ENCODE results near the gene NPHP4.

The NPHP4 gene

DNA sequence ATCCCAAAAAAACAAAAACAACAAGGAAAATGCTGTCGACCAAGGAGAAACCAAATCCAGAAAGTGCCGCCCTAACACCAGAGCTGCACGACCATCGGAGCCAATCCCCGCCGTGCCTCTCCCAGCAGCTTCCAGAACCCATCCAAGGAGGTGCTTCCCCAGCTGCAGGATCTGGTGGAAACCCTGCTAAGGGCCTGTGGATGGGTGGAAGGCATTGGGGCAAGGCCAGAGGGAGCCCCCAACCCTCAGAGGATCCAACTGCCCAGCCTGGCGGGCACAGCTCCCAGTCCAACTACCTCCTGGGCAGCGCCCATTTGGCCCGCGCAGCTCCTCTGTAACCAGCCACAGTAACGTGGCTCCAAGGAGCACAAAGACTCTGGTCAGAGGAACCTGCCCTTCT is 81.6 kb downstream of the NPHP4 start (continued):
- TF ChIP-seq ZNF565 (CRISPR knock-in tag; conservative IDR thresholded peaks at IDR 0.05; ENCODE audit: low read depth) (no peak), BACH2 (CRISPR knock-in tag; IDR thresholded peaks at IDR 0.05; ENCODE audit: borderline replicate concordance) (no peak), ZFP30 (CRISPR knock-in tag; IDR thresholded peaks at IDR 0.05) (no peak), TOX (CRISPR knock-in tag; IDR thresholded peaks at IDR 0.05; ENCODE audit: borderline replicate concordance) (no peak), ISL1 (CRISPR knock-in tag; IDR thresholded peaks at IDR 0.05) (no peak)

DNA sequence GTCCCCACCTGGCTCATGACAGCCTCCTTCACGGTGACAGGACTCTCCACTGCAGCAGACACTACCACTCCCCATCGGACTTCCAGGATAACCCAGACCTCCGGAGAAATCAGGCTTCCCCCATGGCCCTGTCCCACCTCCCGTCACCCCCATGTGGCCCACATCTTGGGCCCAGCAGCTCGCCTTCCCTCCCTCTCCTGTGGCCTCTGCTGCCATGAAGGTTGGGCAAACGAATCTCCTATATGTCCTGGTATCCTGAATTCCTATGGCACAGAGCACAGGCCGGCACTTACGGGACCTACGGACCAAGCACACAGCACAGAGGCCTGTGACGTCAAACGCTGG is 82.0 kb downstream of the NPHP4 start:
- ATAC-seq: no peak
- TF ChIP-seq ISL1 (CRISPR knock-in tag; IDR thresholded peaks at IDR 0.05) (no peak), CSDC2 (CRISPR knock-in tag; IDR thresholded peaks at IDR 0.05) (no peak), ZC3H10 (CRISPR knock-in tag; IDR thresholded peaks at IDR 0.05) (no peak), RARB (CRISPR knock-in tag; IDR thresholded peaks at IDR 0.05) (no peak), ZNF8 (CRISPR knock-in tag; IDR thresholded peaks at IDR 0.05) (no peak), PPARA (CRISPR knock-in tag; IDR thresholded peaks at IDR 0.05; ENCODE audit: borderline replicate concordance) (no peak), TOX (CRISPR knock-in tag; IDR thresholded peaks at IDR 0.05; ENCODE audit: borderline replicate concordance) (no peak), BACH2 (CRISPR knock-in tag; IDR thresholded peaks at IDR 0.05; ENCODE audit: borderline replicate concordance) (no peak), ZNF70 (CRISPR knock-in tag; IDR thresholded peaks at IDR 0.05) (no peak), TCF4 (CRISPR knock-in tag; IDR thresholded peaks at IDR 0.05; ENCODE audit: borderline replicate concordance) (no peak), ZFP30 (CRISPR knock-in tag; IDR thresholded peaks at IDR 0.05) (no peak), GLIS3 (CRISPR knock-in tag; IDR thresholded peaks at IDR 0.05) (no peak), ESRRG (CRISPR knock-in tag; IDR thresholded peaks at IDR 0.05) (no peak)
- TF ChIP-seq, protein P1, sequence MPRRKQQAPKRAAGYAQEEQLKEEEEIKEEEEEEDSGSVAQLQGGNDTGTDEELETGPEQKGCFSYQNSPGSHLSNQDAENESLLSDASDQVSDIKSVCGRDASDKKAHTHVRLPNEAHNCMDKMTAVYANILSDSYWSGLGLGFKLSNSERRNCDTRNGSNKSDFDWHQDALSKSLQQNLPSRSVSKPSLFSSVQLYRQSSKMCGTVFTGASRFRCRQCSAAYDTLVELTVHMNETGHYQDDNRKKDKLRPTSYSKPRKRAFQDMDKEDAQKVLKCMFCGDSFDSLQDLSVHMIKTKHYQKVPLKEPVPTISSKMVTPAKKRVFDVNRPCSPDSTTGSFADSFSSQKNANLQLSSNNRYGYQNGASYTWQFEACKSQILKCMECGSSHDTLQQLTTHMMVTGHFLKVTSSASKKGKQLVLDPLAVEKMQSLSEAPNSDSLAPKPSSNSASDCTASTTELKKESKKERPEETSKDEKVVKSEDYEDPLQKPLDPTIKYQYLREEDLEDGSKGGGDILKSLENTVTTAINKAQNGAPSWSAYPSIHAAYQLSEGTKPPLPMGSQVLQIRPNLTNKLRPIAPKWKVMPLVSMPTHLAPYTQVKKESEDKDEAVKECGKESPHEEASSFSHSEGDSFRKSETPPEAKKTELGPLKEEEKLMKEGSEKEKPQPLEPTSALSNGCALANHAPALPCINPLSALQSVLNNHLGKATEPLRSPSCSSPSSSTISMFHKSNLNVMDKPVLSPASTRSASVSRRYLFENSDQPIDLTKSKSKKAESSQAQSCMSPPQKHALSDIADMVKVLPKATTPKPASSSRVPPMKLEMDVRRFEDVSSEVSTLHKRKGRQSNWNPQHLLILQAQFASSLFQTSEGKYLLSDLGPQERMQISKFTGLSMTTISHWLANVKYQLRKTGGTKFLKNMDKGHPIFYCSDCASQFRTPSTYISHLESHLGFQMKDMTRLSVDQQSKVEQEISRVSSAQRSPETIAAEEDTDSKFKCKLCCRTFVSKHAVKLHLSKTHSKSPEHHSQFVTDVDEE (CRISPR knock-in tag; IDR thresholded peaks at IDR 0.05): no peak

DNA sequence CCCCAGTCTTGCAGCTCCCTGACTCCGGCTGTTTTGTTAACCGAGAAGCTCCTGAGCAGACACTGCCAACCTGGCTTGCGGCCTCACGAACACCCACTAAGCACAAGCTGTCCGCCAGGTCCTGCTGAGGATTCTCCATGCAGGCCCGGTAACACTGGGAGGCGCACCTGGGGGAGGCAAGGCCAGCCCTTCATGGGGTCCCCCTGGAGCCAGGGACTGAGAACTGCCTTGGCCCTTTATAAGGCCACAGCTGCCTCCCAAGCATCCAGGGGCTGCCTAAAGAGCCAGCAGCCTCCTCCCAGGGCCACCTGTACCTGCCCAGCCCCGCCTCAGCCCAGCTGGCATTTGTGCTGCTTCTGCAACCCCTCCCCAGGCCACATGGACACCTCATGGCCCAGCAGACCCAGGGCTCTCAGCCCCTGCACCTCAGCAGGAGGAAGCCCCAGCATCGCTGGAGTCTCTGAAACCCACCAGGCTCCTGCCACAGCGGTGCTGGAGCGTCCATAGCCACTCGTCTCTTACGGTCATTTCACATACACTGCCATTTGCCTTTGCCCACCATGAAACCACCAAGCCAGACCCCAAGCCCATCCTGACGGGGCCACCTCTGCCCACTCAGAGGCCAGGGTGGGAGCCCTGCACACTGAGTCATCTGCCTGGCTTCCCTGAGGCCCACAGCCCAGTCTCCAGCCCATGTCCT is 82.5 kb downstream of the NPHP4 start:
- TF ChIP-seq PPARA (CRISPR knock-in tag; IDR thresholded peaks at IDR 0.05; ENCODE audit: borderline replicate concordance) (no peak), TCF4 (CRISPR knock-in tag; IDR thresholded peaks at IDR 0.05; ENCODE audit: borderline replicate concordance) (no peak), GLIS3 (CRISPR knock-in tag; IDR thresholded peaks at IDR 0.05) (no peak), RARB (CRISPR knock-in tag; IDR thresholded peaks at IDR 0.05) (no peak), ZNF565 (CRISPR knock-in tag; conservative IDR thresholded peaks at IDR 0.05; ENCODE audit: low read depth) (no peak), BACH2 (CRISPR knock-in tag; IDR thresholded peaks at IDR 0.05; ENCODE audit: borderline replicate concordance) (no peak), ZNF8 (CRISPR knock-in tag; IDR thresholded peaks at IDR 0.05) (no peak), ISL1 (CRISPR knock-in tag; IDR thresholded peaks at IDR 0.05) (no peak), CSRNP3 (CRISPR knock-in tag; IDR thresholded peaks at IDR 0.05) (no peak), CSDC2 (CRISPR knock-in tag; IDR thresholded peaks at IDR 0.05) (no peak), OSR1 (CRISPR knock-in tag; IDR thresholded peaks at IDR 0.05) (no peak), CREB5 (CRISPR knock-in tag; IDR thresholded peaks at IDR 0.05; ENCODE audit: low read depth) (no peak), ZFP3 (CRISPR knock-in tag; IDR thresholded peaks at IDR 0.05) (no peak), SNAI2 (CRISPR knock-in tag; IDR thresholded peaks at IDR 0.05) (no peak)
- ATAC-seq: no peak

DNA sequence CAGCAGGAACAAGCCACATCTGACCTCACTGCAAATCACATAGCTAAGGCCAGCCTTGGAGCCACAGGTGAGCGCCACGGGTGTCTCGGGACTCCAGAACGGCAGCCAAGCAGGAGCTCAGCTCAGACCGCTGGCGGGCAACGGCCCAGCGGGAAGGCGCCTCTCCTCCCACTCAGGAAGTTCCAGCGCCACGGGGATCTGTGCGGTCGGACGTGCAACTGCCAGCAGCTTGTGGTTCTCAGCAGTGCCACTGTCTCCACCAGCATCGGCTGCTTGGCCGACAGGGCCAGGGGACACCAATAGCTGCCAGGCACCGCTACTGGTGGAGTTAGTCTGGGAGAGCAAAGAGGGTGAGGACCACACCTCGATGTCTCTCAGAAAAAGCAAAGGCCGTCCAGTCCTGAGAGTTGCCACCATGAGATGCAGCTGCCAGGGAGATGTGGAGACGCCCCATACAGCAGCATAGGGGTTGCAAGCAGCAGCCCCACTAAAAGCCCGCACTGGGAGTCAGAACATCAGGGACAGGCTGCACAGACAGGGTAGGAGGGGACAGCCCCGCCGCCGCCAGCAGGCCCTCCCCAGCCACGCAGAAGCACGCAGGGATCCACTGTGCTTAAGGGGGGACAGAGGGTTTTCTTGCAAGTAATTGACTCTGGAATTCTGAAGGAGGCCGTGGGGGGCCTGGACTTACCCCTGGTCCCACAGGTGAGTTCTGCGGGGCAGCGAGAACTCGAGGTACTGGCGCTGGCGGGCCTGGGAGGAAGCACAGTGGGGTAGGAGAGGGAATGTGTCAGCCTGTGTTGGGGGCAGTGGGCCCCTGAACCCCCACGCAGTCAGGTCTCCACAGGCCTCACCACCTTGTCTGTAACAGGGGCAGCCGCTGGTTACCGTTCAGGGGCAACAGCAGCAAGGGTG is 83.5 kb downstream of the NPHP4 start:
- no peak for ATAC-seq
- TF ChIP-seq CSDC2 (CRISPR knock-in tag; IDR thresholded peaks at IDR 0.05) (no peak), TOX (CRISPR knock-in tag; IDR thresholded peaks at IDR 0.05; ENCODE audit: borderline replicate concordance) (no peak)
